ENCODE results near the gene ESRP2. TPM values are rescaled to one million over a fixed set of nuclear protein-coding genes. Genes with fewer than 3 reads are reported as not detected.

ESRP2 gene
- total RNA-seq, 2 experiments from 2014 or later, result 0.08 TPM; not detected in 1

DNA sequence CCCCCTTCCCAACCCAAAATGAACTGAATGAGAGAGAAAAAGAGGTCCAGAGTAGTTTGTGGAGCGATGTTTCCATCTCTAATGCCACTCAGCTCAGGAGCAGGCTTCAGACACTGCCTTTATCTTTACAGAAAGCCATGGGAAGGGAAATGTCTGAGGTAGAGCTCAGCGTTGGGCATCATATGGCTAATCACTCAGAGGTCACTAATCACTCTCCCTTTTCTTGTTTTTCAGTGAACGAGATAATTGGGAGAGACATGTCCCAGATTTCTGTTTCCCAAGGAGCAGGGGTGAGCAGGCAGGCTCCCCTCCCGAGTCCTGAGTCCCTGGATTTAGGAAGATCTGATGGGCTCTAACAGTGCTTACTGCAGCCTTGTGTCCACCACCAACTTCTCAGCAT is 9.8 kb downstream of the ESRP2 start:
- Mint-ChIP-seq H3K4me1 (peaks cover 42% of the 10 kb centered on the region), H3K27ac (peak overlapping the region; percentile 27), H3K36me3 (ENCODE audit: low read depth) (peaks cover 45% of the 10 kb centered on the region), H3K27me3 (no peaks in the 10 kb centered on the region), H3K9me3 (no peaks in the 10 kb centered on the region), H3K4me3 (no peak overlapping the region)
- no peak for DNase-seq
- ChIA-PET CTCF (interaction anchor here (1.3 kb wide), 1 partner anchor 47 kb away, joined by 4 read pairs; no protein-coding TSS in a partner anchor), POLR2A (interaction anchor here (0.6 kb wide), 1 partner anchor 656 kb away, joined by 3 read pairs; no protein-coding TSS in a partner anchor)

DNA sequence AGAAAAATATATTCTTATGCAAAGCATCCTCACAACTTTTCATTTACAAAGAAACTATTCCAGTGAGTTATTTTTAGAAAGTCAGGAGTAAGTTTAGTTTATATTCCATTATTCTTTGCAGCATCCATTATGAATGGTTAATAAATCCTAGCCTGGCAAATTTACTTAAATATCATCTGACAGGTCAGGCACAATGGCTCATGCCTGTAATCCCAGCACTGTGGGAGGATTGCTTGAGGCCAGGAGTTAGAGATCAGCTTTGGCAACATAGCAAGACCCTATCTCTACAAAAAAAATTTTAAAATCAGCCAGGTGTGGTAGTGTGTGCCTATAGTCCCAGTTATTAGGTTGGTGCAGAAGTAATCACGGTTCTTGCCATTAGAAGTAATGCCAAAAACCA is 12.9 kb downstream of the ESRP2 start:
- Mint-ChIP-seq H3K4me3 (no peak overlapping the region), H3K4me1 (peaks cover 29% of the 10 kb centered on the region), H3K27ac (no peak overlapping the region), H3K9me3 (no peaks in the 10 kb centered on the region), H3K36me3 (ENCODE audit: low read depth) (peaks cover 42% of the 10 kb centered on the region), H3K27me3 (no peaks in the 10 kb centered on the region)
- CTCF ChIA-PET, result interaction anchor here (0.6 kb wide), 1 partner anchor 127 kb away, joined by 3 read pairs; no protein-coding TSS in a partner anchor
- POLR2A ChIA-PET, result no interaction called here
- DNase-seq, result no peak

DNA sequence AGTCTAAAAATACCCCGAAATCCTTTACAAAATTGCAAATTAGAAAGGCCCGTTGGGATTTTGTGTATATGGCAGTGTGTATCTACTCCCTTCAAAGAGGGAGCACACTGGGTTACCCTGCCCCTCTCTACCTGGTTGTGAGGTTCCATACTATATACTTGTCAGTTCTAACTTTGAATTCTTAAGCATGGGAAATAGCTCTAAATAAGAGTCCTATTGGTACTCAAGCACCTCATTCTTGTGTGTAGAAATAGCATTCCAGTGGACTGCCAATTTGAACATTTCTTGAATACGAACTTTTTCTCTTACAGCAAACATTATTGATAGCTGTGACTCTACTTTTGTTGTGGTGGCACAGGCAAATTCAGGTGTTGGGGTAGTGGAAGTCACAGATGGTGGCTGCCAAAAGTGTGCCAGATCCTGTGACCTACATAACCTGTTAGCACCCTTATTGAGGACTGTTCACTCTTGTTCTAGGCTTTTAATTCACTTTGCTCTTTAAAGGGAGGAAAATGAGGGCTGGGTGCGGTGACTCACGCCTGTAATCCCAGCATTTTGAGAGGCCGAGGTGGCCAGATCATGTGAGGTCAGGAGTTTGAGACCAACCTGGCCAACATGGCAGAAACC is 16.1 kb downstream of the ESRP2 start:
- H3K27ac Mint-ChIP-seq, result peak overlapping the region; percentile 50
- H3K36me3 Mint-ChIP-seq (ENCODE audit: low read depth), result peaks cover 33% of the 10 kb centered on the region
- POLR2A ChIA-PET, result no interaction called here
- H3K9me3 Mint-ChIP-seq, result no peaks in the 10 kb centered on the region
- CTCF ChIA-PET, result interaction anchor here (1.0 to 1.7 kb wide), 2 partner anchors 40 to 228 kb away, joined by 3 to 4 read pairs; no protein-coding TSS in a partner anchor
- peaks cover 9% of the 10 kb centered on the region for H3K4me1 Mint-ChIP-seq
- no peak for DNase-seq
- H3K4me3 Mint-ChIP-seq, result no peak overlapping the region
- H3K27me3 Mint-ChIP-seq, result no peaks in the 10 kb centered on the region

DNA sequence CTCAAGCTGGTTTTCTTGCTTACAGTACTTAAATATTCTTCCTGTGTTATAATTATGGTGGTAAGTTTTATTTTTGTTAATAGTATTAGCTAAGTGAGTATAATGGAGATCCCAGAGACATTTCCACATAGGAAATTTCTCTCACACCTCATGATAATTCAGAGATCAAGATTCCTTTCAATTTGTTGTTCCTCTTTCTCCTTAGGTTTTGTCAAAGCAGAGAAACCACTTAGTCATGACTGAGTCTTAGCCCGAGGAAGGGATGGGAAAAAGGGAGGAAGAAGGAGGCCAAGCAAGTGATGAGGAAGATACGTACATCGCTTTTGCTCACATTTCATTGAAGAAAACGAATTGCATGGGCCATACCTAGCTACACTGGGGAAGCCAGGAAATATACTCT is 18.4 kb downstream of the ESRP2 start:
- POLR2A ChIA-PET, result no interaction called here

DNA sequence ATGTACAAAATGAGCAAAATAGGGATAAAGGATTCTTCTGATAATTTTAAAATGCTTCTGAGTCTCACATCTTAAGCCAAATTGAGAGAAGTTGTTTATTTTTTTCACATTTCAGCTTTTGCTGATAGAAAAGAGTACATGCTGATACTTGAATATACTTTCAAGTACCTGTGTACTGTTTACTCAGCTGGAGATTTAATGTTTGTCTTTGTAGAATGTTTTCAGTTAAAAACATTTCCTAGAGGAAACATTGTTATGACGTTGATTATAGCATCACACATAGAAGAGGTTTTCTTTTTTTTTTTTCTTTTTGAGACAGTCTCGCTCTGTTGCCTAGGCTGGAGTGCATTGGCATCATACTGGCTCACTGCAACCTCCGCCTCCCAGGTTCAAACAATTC is 19.7 kb downstream of the ESRP2 start:
- Mint-ChIP-seq H3K9me3 (no peaks in the 10 kb centered on the region), H3K27ac (no peak overlapping the region), H3K27me3 (no peaks in the 10 kb centered on the region), H3K36me3 (ENCODE audit: low read depth) (peaks cover 41% of the 10 kb centered on the region), H3K4me3 (no peak overlapping the region), H3K4me1 (peaks cover 22% of the 10 kb centered on the region)
- ChIA-PET CTCF (interaction anchor here (0.5 to 0.8 kb wide), 2 partner anchors 36 to 1176 kb away, joined by 3 read pairs; no protein-coding TSS in a partner anchor), POLR2A (no interaction called here)
- no peak for DNase-seq

More for the DNA sequence above, 18.4 kb downstream of the ESRP2 start:
- no peaks in the 10 kb centered on the region for H3K9me3 Mint-ChIP-seq
- peaks cover 39% of the 10 kb centered on the region for H3K36me3 Mint-ChIP-seq (ENCODE audit: low read depth)
- H3K27ac Mint-ChIP-seq, result no peak overlapping the region
- CTCF ChIA-PET, result interaction anchor here (0.6 to 1.3 kb wide), 3 partner anchors 11 to 272 kb away, joined by 3 to 4 read pairs (median 4); no protein-coding TSS in a partner anchor
- DNase-seq, result no peak
- H3K27me3 Mint-ChIP-seq, result no peaks in the 10 kb centered on the region
- H3K4me3 Mint-ChIP-seq, result no peak overlapping the region
- peaks cover 9% of the 10 kb centered on the region for H3K4me1 Mint-ChIP-seq

DNA sequence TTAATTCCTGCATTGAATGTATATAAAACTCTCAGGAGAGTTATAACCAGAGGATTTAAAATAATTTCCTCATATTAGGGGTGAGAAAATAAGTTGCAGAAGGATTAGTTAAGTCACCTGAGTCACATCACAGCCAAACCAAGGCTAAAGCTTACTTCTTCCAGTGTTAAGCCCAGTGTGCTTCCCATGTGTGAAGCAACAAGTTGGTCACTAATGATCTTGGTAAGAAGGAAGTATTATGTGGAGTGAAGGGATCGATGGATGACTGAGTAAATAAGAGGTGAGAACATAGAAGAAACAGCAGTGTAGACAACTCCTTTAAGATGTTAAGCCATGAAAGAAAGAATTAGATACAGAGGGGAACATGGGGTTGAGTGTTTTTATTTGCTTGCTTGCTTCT is 20.6 kb downstream of the ESRP2 start:
- H3K36me3 Mint-ChIP-seq (ENCODE audit: low read depth), result peaks cover 46% of the 10 kb centered on the region
- POLR2A ChIA-PET, result no interaction called here

DNA sequence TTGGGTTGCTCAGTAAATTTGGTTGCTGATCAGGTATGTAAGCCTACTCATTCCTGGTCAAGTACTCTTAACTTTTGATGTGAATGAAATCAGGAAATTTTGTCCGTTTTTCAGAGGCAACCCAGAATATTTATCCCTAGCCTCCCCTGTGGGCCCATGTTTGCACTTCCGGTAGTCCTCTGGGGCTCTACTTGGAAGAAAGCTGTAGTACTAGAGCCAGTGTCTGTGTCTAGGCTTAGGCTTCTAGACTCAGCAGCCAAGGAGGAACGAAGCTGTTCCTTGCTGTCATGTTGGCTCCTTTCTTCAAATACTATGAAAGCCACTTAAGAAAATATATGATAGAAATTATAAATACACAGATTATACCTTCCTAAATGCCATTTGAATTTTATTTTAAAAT is 21.2 kb downstream of the ESRP2 start:
- CTCF ChIA-PET, result interaction anchor here (1.0 to 1.3 kb wide), 3 partner anchors 9 to 15 kb away, joined by 3 to 5 read pairs (median 4); no protein-coding TSS in a partner anchor
- peaks cover 45% of the 10 kb centered on the region for H3K36me3 Mint-ChIP-seq (ENCODE audit: low read depth)
- no peak for DNase-seq
- POLR2A ChIA-PET, result interaction anchor here (0.6 kb wide), 1 partner anchor 120 kb away, joined by 9 read pairs; no protein-coding TSS in a partner anchor
- H3K4me1 Mint-ChIP-seq, result peaks cover 34% of the 10 kb centered on the region
- peak overlapping the region; percentile 72 for H3K27ac Mint-ChIP-seq
- H3K9me3 Mint-ChIP-seq, result no peaks in the 10 kb centered on the region
- H3K27me3 Mint-ChIP-seq, result no peaks in the 10 kb centered on the region
- no peak overlapping the region for H3K4me3 Mint-ChIP-seq

More for the DNA sequence above, 20.6 kb downstream of the ESRP2 start:
- Mint-ChIP-seq H3K27me3 (no peaks in the 10 kb centered on the region), H3K9me3 (no peaks in the 10 kb centered on the region), H3K4me1 (peaks cover 30% of the 10 kb centered on the region), H3K4me3 (no peak overlapping the region), H3K27ac (peak overlapping the region; percentile 26)
- DNase-seq, result no peak
- CTCF ChIA-PET, result interaction anchor here (1.0 kb wide), 1 partner anchor 9 kb away, joined by 5 read pairs; no protein-coding TSS in a partner anchor

DNA sequence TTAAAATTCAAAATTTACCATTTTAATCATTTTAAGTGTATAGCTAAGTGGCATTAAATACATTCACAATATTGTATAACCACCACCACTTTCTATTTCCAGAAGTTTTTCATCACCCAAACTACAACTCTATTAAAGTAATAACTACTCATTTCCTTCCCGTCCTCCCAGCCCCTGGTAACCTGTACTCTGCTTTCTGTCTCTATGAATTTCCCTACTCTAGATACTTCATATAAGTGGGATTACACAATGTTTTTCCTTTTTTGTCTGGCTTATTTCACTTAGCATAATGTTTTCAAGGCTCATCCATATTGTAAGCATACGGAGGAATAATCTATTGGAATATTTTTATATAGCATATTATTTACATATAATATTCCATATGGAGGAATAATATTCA is 29.7 kb downstream of the ESRP2 start:
- H3K36me3 Mint-ChIP-seq (ENCODE audit: low read depth), result peaks cover 42% of the 10 kb centered on the region
- peaks cover 24% of the 10 kb centered on the region for H3K4me1 Mint-ChIP-seq
- no peak overlapping the region for H3K4me3 Mint-ChIP-seq
- H3K9me3 Mint-ChIP-seq, result no peaks in the 10 kb centered on the region
- no peaks in the 10 kb centered on the region for H3K27me3 Mint-ChIP-seq
- no peak overlapping the region for H3K27ac Mint-ChIP-seq
- no peak for DNase-seq
- CTCF ChIA-PET, result interaction anchor here (0.5 to 1.0 kb wide), 2 partner anchors 10 to 57 kb away, joined by 3 read pairs; no protein-coding TSS in a partner anchor
- POLR2A ChIA-PET, result no interaction called here

DNA sequence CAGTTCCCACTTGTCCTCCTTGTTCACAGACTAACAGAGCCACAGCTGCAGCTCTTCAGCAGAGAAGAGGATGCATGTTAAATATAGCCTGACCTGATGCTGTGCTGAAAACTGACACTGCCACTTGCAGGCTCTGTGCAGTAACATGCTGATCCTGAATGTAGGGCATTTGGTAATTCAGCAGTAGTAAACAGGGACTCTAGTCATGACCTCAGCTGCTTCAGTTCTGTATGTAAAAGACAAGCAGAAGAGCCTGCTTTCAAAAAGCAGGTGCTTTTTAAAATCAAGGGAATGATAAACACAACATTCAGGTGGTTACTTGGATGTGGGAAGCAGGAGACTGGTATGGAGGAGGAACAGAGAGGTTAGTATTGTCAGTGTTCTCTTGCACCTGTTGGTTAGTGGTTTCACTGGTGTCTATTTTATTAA is 33.8 kb downstream of the ESRP2 start:
- Mint-ChIP-seq H3K4me1 (peaks cover 6% of the 10 kb centered on the region), H3K27ac (no peak overlapping the region), H3K4me3 (no peak overlapping the region), H3K9me3 (no peaks in the 10 kb centered on the region), H3K36me3 (ENCODE audit: low read depth) (peaks cover 20% of the 10 kb centered on the region), H3K27me3 (no peaks in the 10 kb centered on the region)
- DNase-seq, result no peak
- CTCF ChIA-PET, result interaction anchor here (1.0 kb wide), 1 partner anchor 19 kb away, joined by 3 read pairs; no protein-coding TSS in a partner anchor
- POLR2A ChIA-PET, result no interaction called here

DNA sequence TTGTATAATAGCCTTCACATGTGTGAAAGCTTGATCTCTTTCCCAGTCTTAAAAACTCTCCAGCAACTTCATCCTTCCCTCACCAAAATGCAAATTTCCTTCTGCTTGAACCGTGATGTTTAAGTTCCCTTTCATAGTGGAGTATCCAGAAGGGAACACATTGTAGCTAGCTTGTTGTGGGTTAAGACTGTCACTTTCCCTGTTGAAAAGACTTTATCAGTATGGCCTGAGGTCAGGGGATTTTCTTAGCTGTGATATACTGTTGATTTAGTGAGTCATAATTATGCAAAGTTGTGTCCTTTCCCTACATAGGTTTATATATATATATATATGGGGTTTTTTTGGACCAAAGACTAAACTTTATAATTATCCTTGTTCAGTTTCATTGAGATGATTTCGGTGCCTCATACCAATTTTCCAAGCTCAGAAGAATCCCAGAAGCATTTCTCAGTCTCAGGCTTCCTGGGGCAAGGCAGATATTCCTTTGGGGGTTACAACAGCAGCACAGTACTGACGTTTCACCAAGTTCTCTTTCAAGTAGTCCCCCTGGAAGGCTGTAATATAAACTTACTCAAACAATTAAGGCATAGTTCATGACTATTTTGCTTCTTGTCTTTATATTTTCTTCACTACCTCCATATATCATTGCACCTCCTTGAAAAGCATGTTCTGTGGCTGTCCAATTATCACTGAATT is 35.7 kb downstream of the ESRP2 start:
- Mint-ChIP-seq H3K27me3 (no peaks in the 10 kb centered on the region), H3K9me3 (no peaks in the 10 kb centered on the region), H3K36me3 (ENCODE audit: low read depth) (peaks cover 15% of the 10 kb centered on the region), H3K4me3 (no peak overlapping the region), H3K27ac (no peak overlapping the region), H3K4me1 (peaks cover 6% of the 10 kb centered on the region)
- POLR2A ChIA-PET, result no interaction called here
- CTCF ChIA-PET, result interaction anchor here (1.6 to 1.8 kb wide), 2 partner anchors 11 to 61 kb away, joined by 4 to 7 read pairs; no protein-coding TSS in a partner anchor
- no peak for DNase-seq

DNA sequence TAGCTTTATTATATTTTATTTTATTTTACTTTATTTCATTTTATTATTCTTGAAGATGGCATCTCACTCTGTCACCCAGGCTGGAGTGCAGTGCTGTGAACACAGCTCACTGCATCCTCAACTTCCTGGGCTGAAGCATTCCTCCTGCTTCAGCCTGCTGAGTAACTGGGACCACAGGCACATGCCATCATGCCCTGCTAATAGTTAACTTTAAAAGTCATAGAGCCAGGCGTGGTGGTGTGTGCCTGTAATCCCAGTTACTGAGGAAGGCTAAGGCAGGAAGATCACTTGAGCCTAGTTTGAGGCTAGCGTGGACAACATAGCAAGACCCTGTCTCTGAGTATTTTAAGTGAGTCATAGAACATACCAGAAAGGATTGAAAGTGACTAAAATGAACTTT is 38.7 kb downstream of the ESRP2 start:
- Mint-ChIP-seq H3K4me3 (no peak overlapping the region), H3K4me1 (peaks cover 6% of the 10 kb centered on the region), H3K36me3 (ENCODE audit: low read depth) (peaks cover 23% of the 10 kb centered on the region), H3K27me3 (no peaks in the 10 kb centered on the region), H3K27ac (no peak overlapping the region), H3K9me3 (no peaks in the 10 kb centered on the region)
- no peak for DNase-seq
- POLR2A ChIA-PET, result no interaction called here
- CTCF ChIA-PET, result interaction anchor here (1.0 kb wide), 1 partner anchor 12 kb away, joined by 4 read pairs; no protein-coding TSS in a partner anchor

DNA sequence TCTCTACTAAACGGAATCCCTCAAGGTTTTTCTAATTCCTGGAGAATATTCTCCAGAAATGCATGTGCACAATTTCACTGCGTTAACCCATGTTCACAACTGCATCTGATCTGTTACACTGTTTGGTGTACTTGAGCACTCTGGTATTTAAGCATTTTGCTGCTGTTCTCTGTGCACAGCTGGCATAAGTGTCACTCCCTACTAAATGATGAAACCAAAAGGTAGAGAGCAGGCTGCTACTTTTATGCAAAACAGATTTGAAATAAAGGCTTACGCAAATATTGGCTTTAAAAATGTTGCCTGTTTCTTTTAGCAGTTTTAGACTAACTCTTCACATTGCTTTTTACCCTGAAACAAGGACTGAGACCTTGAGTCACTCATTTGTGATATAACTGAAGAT is 41.7 kb downstream of the ESRP2 start:
- H3K4me1 Mint-ChIP-seq, result peaks cover 2% of the 10 kb centered on the region
- H3K27ac Mint-ChIP-seq, result no peak overlapping the region
- CTCF ChIA-PET, result interaction anchor here (0.8 to 1.4 kb wide), 3 partner anchors 18 to 40 kb away, joined by 3 read pairs; no protein-coding TSS in a partner anchor
- no peaks in the 10 kb centered on the region for H3K27me3 Mint-ChIP-seq
- no peak for DNase-seq
- peaks cover 31% of the 10 kb centered on the region for H3K36me3 Mint-ChIP-seq (ENCODE audit: low read depth)
- H3K9me3 Mint-ChIP-seq, result no peaks in the 10 kb centered on the region
- no peak overlapping the region for H3K4me3 Mint-ChIP-seq
- POLR2A ChIA-PET, result no interaction called here

Measured in activated CD4-positive, alpha-beta T cell treated with anti-CD3 and anti-CD28 coated beads, Interleukin-2, amount 10 ng/mL, durations not matched to agents 7 days and 5 days (primary cell).